Measurements from ENCODE around the gene RIPK1.

DNA sequence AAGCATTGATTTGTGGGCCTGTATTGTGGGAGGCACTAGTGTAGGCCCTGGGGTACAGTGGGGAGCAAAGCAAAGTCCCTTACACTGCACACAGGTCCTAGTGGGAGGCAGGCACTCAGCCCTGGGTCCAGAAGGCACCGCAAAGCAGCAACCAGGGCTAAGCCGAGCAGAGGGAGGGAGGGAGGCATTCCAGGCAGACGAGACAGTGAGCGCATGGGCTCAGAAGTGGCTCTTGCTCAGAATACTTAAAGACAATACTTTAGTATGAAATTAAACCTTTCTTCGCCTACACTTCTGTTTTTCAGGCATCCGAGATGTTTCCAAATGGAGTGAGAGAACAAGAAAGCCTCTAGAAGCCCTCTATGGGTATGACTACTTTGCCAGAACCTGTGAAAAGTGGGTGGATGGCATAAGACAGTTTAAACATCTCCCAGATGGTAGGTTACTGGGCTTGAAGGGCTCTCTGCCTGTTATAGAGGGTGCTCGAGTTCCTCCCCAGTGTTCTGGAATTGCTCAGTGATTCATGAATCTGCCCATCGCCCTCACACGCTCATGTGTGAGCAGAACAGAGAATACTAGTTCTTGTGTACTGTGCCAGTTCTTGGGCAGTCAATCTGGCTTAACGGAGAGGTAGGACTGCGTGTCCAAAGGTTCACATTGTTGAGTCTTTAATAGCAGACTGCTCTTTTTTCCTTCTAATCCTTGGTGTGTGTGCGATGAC, 68.9 kb downstream of the RIPK1 start:
- TF ChIP-seq, protein P1, sequence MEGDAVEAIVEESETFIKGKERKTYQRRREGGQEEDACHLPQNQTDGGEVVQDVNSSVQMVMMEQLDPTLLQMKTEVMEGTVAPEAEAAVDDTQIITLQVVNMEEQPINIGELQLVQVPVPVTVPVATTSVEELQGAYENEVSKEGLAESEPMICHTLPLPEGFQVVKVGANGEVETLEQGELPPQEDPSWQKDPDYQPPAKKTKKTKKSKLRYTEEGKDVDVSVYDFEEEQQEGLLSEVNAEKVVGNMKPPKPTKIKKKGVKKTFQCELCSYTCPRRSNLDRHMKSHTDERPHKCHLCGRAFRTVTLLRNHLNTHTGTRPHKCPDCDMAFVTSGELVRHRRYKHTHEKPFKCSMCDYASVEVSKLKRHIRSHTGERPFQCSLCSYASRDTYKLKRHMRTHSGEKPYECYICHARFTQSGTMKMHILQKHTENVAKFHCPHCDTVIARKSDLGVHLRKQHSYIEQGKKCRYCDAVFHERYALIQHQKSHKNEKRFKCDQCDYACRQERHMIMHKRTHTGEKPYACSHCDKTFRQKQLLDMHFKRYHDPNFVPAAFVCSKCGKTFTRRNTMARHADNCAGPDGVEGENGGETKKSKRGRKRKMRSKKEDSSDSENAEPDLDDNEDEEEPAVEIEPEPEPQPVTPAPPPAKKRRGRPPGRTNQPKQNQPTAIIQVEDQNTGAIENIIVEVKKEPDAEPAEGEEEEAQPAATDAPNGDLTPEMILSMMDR (IDR thresholded peaks at IDR 0.05 in 4 of 5, conservative IDR thresholded peaks at IDR 0.05 in 1 of 5), result no peak
- TF ChIP-seq POLR2A (IDR thresholded peaks at IDR 0.05), result no peak

Data from gastrocnemius medialis (tissue), 4 donors.